ENCODE measurements around the gene MRPS18B. TPM values are rescaled to one million over a fixed set of nuclear protein-coding genes. Genes with fewer than 3 reads are reported as not detected.

Gene MRPS18B
- total and polyA plus RNA-seq, 2 of the 4 experiments (the other 2 are of a cell fraction) = 51.2 to 82.3 TPM

DNA sequence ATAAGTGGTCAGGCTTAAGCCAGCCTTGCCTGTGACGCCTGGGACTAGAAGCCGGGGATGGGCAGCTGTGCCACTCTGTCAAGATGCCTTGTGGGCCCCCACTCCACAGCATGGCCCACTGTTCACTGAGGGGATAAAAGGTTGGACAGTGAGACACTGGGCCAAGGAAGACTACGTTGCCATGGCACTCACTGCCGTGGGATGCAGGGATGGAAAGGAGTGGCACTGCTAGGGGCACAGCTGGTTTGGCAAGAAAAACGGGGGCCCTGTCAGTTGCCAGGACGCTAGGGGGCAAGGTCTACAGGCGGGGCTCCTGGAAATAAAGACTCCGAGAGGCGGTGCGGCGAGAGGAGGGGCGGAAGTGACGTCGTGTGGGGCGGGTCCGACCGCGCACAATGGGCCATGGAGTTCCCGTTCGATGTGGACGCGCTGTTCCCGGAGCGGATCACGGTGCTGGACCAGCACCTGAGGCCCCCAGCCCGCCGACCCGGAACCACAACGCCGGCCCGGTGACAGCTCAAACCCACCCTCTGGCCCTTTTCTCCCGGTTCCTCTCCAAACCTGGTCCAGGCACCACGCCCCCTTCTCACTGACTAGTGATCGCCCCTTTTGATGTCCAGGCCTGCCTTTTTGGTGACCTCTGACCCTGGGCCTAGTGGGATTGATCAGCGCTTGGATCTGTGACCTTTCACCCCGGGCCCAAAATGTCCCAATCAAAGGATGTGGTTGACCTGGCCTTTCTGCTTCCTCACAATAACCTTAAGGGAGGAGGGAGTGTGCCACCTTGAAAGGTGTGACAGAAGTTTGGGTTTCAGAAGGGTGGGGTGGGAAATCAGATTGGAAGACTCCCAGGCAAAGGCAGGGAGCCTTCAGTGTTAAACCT is 9.1 kb downstream of the MRPS18B start, which contains the start of gene ATAT1:
Gene ATAT1, plus strand, starts transcription at position 391 of the 883 bp plus-strand sequence.
- peak within 1 kb of the TSS; percentile 90 for H3K4ac ChIP-seq (ENCODE audit: low read depth, low read length)
- WGBS, 2 experiments (ENCODE audit: extremely low coverage in 2 of 2, insufficient read length in 1 of 2) = 0% methylated on average over 9 of the region's 36 CpGs; no CpG with 5 or more reads in 1 of the 2 experiments
- dilution Hi-C loops (cut with HindIII; ENCODE audit: low sequenced_read_pairs, unreplicated experiment) = no loop called here
- no peaks in the 10 kb centered on the region for H3K27me3 ChIP-seq (ENCODE audit: control insufficient read depth, insufficient read depth, low read length)
- H3K9ac ChIP-seq (ENCODE audit: low read depth, low read length) = peak within 1 kb of the TSS; percentile 93
- peaks cover 53% of the 10 kb centered on the region for H3K36me3 ChIP-seq (ENCODE audit: control insufficient read depth, insufficient read depth, low read length)
- DNase-seq = peak; percentile 68
- peaks cover 5% of the 10 kb centered on the region for H3K4me1 ChIP-seq (ENCODE audit: control insufficient read depth, insufficient read depth, low read length)
- peak within 1 kb of the TSS; percentile 97 for H2AFZ ChIP-seq (replicated peaks; ENCODE audit: low read length, poor library complexity)
- ChIA-PET POLR2A (ENCODE audit: unreplicated experiment) (interaction anchor here (1.2 to 1.4 kb wide), 2 partner anchors 9 to 11 kb away, joined by 3 to 4 read pairs; partner anchors contain the start of genes MRPS18B and PPP1R10), CTCF (interaction anchor here (0.6 kb wide), 1 partner anchor 1268 kb away, joined by 5 read pairs; no protein-coding TSS in a partner anchor)
- peak; percentile 76; the same call in 1 of the 2 replicates for TF ChIP-seq POLR2A (IDR thresholded peaks at IDR 0.05; ENCODE audit: low read depth, low read length)
- TF ChIP-seq SMC3 (IDR thresholded peaks at IDR 0.05; ENCODE audit: low read depth, low read length) = peak; percentile 11; the same call in 1 of the 2 replicates
- no peak for TF ChIP-seq CHD1 (IDR thresholded peaks at IDR 0.05; ENCODE audit: low read depth, low read length)
- peak; percentile 53; the same call in 1 of the 2 replicates for TF ChIP-seq MAZ (IDR thresholded peaks at IDR 0.05; ENCODE audit: borderline replicate concordance, low read depth, low read length)
- no peak for TF ChIP-seq MAFK (IDR thresholded peaks at IDR 0.05; ENCODE audit: low read depth, low read length)
- TF ChIP-seq RAD21 (IDR thresholded peaks at IDR 0.05; ENCODE audit: low read length) = 0 out of 2 replicates have a peak, but pooled peaks have one; percentile 25
- TF ChIP-seq, protein P1, sequence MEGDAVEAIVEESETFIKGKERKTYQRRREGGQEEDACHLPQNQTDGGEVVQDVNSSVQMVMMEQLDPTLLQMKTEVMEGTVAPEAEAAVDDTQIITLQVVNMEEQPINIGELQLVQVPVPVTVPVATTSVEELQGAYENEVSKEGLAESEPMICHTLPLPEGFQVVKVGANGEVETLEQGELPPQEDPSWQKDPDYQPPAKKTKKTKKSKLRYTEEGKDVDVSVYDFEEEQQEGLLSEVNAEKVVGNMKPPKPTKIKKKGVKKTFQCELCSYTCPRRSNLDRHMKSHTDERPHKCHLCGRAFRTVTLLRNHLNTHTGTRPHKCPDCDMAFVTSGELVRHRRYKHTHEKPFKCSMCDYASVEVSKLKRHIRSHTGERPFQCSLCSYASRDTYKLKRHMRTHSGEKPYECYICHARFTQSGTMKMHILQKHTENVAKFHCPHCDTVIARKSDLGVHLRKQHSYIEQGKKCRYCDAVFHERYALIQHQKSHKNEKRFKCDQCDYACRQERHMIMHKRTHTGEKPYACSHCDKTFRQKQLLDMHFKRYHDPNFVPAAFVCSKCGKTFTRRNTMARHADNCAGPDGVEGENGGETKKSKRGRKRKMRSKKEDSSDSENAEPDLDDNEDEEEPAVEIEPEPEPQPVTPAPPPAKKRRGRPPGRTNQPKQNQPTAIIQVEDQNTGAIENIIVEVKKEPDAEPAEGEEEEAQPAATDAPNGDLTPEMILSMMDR (conservative IDR thresholded peaks at IDR 0.05; ENCODE audit: low read depth, low read length) = peak; percentile 44
- no peak for TF ChIP-seq MXI1 (IDR thresholded peaks at IDR 0.05; ENCODE audit: borderline replicate concordance, low read depth, low read length)
- BruUV-seq (replicated peaks) = TSS peak; percentile 43
- peak within 1 kb of the TSS; percentile 82 for H3K56ac ChIP-seq (ENCODE audit: extremely low read depth, insufficient read depth, low read length)
- peak within 1 kb of the TSS; percentile 92 for H3K4me2 ChIP-seq (ENCODE audit: low read depth, low read length)
- peak within 1 kb of the TSS; percentile 57 for H4K91ac ChIP-seq (ENCODE audit: insufficient read depth, low read depth, low read length)
- peak within 1 kb of the TSS; percentile 77 for H4K5ac ChIP-seq (ENCODE audit: low read depth, low read length)
- H3K27ac ChIP-seq (ENCODE audit: insufficient read depth, low read length) = peak within 1 kb of the TSS; percentile 90
- peak within 1 kb of the TSS; percentile 87 for H3K23ac ChIP-seq (ENCODE audit: low read depth, low read length)
- H3K18ac ChIP-seq (ENCODE audit: low read depth, low read length) = peak within 1 kb of the TSS; percentile 8; the same call in 1 of the 2 replicates
- peak within 1 kb of the TSS; percentile 58 for H3K4me3 ChIP-seq (ENCODE audit: insufficient read depth, low read depth, low read length)
- no peaks in the 10 kb centered on the region for H3K9me3 ChIP-seq (ENCODE audit: control insufficient read depth, insufficient read depth, low read length)
- H2BK5ac ChIP-seq (ENCODE audit: low read depth, low read length, poor library complexity, severe bottlenecking) = peak within 1 kb of the TSS; percentile 68
- H3K14ac ChIP-seq (replicated peaks; ENCODE audit: low read depth, low read length) = peak within 1 kb of the TSS; percentile 94
- H3K79me1 ChIP-seq (ENCODE audit: low read depth in 1 of 2, low read length in 2 of 2) = peaks cover 20 to 31% of the 10 kb centered on the region in 2 experiments
- ATAC-seq (ENCODE audit: low read depth) = peak; percentile 98
- peak within 1 kb of the TSS; percentile 95 for H2AK5ac ChIP-seq (ENCODE audit: low read depth, low read length)
- H4K8ac ChIP-seq (ENCODE audit: low read depth in 2 of 2, low read length in 2 of 2) = peak within 1 kb of the TSS; percentile 67 to 97
- in situ Hi-C loops (cut with MboI; ENCODE audit: low sequenced_read_pairs) = no loop called here
- no peaks in the 10 kb centered on the region; the same call in 1 of the 2 replicates for H4K20me1 ChIP-seq (ENCODE audit: insufficient read depth, low read length)
- intact Hi-C loops (cut with micrococcal nuclease) = loop anchor here (1.0 kb wide), 1 partner anchor 8 kb away; no protein-coding TSS in a partner anchor
- H3K9me1 ChIP-seq (ENCODE audit: insufficient read depth, low read length) = peaks cover 8% of the 10 kb centered on the region; the same call in 1 of the 2 replicates
- H2BK20ac ChIP-seq (ENCODE audit: low read depth, low read length) = no peak within 1 kb of the TSS
- no peak within 1 kb of the TSS for H2BK120ac ChIP-seq (ENCODE audit: low read depth, low read length)
- peak within 1 kb of the TSS; percentile 96 for H2AK9ac ChIP-seq (replicated peaks; ENCODE audit: low read depth, low read length, poor library complexity)
- no peak within 1 kb of the TSS for H2BK15ac ChIP-seq (ENCODE audit: low read depth, low read length)

Data from IMR-90 (cell line).